Measurements from ENCODE around the gene ARHGAP5.
A peak's percentile ranks its signal among the peaks of the same experiment; 100 is the strongest.

ARHGAP5 gene

DNA sequence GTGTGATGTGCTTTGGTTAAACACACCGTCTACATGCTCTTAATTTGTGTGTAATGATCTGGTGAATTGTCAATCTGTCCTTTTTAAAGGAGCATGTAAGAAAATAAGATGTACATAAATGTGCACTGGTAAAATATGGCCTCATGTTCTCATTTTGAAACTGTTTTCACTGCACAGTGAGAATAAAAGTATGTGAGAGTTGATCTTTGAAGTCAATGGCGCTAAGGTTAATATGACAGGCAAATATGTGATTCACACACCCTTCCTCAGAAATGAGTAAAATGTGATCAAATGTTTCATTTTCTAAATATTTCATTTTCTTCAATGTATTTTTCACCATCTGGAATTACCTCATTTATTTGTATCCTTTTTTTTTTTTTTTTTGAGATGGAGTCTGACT lies 116.4 kb downstream of the ARHGAP5 start:
- TF ChIP-seq, protein P1, sequence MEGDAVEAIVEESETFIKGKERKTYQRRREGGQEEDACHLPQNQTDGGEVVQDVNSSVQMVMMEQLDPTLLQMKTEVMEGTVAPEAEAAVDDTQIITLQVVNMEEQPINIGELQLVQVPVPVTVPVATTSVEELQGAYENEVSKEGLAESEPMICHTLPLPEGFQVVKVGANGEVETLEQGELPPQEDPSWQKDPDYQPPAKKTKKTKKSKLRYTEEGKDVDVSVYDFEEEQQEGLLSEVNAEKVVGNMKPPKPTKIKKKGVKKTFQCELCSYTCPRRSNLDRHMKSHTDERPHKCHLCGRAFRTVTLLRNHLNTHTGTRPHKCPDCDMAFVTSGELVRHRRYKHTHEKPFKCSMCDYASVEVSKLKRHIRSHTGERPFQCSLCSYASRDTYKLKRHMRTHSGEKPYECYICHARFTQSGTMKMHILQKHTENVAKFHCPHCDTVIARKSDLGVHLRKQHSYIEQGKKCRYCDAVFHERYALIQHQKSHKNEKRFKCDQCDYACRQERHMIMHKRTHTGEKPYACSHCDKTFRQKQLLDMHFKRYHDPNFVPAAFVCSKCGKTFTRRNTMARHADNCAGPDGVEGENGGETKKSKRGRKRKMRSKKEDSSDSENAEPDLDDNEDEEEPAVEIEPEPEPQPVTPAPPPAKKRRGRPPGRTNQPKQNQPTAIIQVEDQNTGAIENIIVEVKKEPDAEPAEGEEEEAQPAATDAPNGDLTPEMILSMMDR (IDR thresholded peaks at IDR 0.05): no peak
- Histone ChIP-seq H3K27ac (no peak overlapping the region), H3K4me3 (no peak overlapping the region)
- no peak for DNase-seq (ENCODE audit: low spot score)

- no peak for DNase-seq (ENCODE audit: low spot score)
- no peak overlapping the region for H3K4me3 ChIP-seq
- TF ChIP-seq, protein P1 (IDR thresholded peaks at IDR 0.05): no peak
- H3K27ac ChIP-seq: no peak overlapping the region
Observed at GRCh38 chr14:32195636-32196035, 118.5 kb downstream of the ARHGAP5 start.

- TF ChIP-seq, protein P1 (IDR thresholded peaks at IDR 0.05): no peak
- Histone ChIP-seq H3K27ac (no peak overlapping the region), H3K4me3 (no peak overlapping the region)
- DNase-seq (ENCODE audit: low spot score): no peak
Observed at GRCh38 chr14:32197919-32198318, 120.8 kb downstream of the ARHGAP5 start.

- DNase-seq (ENCODE audit: low spot score): no peak
- H3K27ac ChIP-seq: peak overlapping the region; percentile 80 to 91
- TF ChIP-seq, protein P1 (IDR thresholded peaks at IDR 0.05): no peak
- H3K4me3 ChIP-seq: peak overlapping the region; percentile 84
Observed at GRCh38 chr14:32200368-32201192, 123.5 kb downstream of the ARHGAP5 start.

DNA sequence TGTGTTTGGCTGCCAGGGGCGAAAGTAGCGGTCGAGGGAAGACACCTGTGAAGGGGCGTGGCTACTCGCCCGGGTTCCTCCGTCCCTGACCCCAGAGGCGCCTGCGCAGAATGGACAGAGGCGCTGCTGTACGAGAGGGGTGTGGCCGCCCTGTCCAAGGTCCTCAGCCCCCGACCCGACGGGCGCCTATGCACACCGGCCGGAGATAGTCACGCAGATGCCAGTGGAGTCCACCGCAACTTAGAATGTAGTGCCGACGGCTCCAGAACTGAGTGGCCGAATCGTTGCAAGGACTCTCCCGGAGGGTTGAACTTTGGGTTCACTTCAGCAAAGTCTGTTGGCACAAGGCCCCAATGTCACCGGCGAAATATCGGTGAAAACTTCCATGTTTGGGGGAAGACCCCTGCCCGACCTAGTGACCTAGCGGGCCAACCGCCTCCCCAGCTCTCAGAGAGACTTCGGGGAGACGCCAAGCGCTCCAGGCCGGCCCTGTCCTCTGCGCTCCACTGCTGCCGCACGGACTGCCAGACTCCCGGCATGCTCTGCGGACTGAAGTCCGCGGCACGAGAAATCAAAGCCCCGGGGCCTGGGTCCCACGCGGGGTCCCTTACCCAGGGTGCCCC lies 124.2 kb downstream of the ARHGAP5 start:
- Histone ChIP-seq H3K27ac (peak overlapping the region; percentile 80 to 91), H3K4me3 (peak overlapping the region; percentile 84)
- TF ChIP-seq, protein P1 (IDR thresholded peaks at IDR 0.05): no peak
- peak; percentile 84 for DNase-seq (ENCODE audit: low spot score)

GRCh38 chr14:32201816-32202490 lies 124.8 kb downstream of the ARHGAP5 start, which contains the start of gene RNU6-7:
Gene RNU6-7, plus strand, starts transcription at chr14:32202045.
- TF ChIP-seq, protein P1 (IDR thresholded peaks at IDR 0.05): no peak
- DNase-seq (ENCODE audit: low spot score): peak; percentile 73
- H3K4me3 ChIP-seq: peak within 1 kb of the TSS; percentile 84
- H3K27ac ChIP-seq: peak within 1 kb of the TSS; percentile 80 to 91
